ENCODE data around the gene SYT3. TPM values are rescaled to one million over a fixed set of nuclear protein-coding genes. Genes with fewer than 3 reads are reported as not detected.
A peak's percentile ranks its signal among the peaks of the same experiment; 100 is the strongest.

SYT3 gene
- not detected for total RNA-seq

- DNase-seq (ENCODE audit: low spot score) (no peak), ATAC-seq (ENCODE audit: low FRiP score) (no peak)
- TF ChIP-seq CTCF (IDR thresholded peaks at IDR 0.05) = no peak
Observed at GRCh38 chr19:50639121-50640112, at the start of gene SYT3. SYT3 (minus strand) TSS chr19:50639881; CDS start chr19:50637411, 2,470 bp downstream.

- no peak for DNase-seq (ENCODE audit: low spot score)
- ATAC-seq (ENCODE audit: low FRiP score) = no peak
- TF ChIP-seq CTCF (IDR thresholded peaks at IDR 0.05) = no peak
Observed at GRCh38 chr19:50688766-50689165, 49.1 kb upstream of the SYT3 start.

GRCh38 chr19:50686310-50687032 lies 46.8 kb upstream of the SYT3 start:
- DNase-seq (ENCODE audit: low spot score) (no peak), ATAC-seq (ENCODE audit: low FRiP score) (no peak)
- no peak for TF ChIP-seq CTCF (IDR thresholded peaks at IDR 0.05)

- ATAC-seq (ENCODE audit: low FRiP score) (peak; percentile 80), DNase-seq (ENCODE audit: low spot score) (peak; percentile 70)
- TF ChIP-seq CTCF (IDR thresholded peaks at IDR 0.05) = no peak
Observed at GRCh38 chr19:50679177-50680125, 39.8 kb upstream of the SYT3 start.

- no peak for ATAC-seq (ENCODE audit: low FRiP score)
- no peak for TF ChIP-seq CTCF (IDR thresholded peaks at IDR 0.05)
- DNase-seq (ENCODE audit: low spot score) = no peak
Observed at GRCh38 chr19:50678323-50678722, 38.6 kb upstream of the SYT3 start.

GRCh38 chr19:50677636-50678035 lies 38.0 kb upstream of the SYT3 start:
- no peak for DNase-seq (ENCODE audit: low spot score)
- no peak for TF ChIP-seq CTCF (IDR thresholded peaks at IDR 0.05)
- no peak for ATAC-seq (ENCODE audit: low FRiP score)
